ENCODE measurements around the gene CFAP97D2. TPM values are rescaled to one million over a fixed set of nuclear protein-coding genes. Genes with fewer than 3 reads are reported as not detected.

Gene CFAP97D2
- total and polyA plus RNA-seq, 2 donors (not counting 3 experiments of a cell fraction or from before 2014, with no cell fraction given), result not detected

DNA sequence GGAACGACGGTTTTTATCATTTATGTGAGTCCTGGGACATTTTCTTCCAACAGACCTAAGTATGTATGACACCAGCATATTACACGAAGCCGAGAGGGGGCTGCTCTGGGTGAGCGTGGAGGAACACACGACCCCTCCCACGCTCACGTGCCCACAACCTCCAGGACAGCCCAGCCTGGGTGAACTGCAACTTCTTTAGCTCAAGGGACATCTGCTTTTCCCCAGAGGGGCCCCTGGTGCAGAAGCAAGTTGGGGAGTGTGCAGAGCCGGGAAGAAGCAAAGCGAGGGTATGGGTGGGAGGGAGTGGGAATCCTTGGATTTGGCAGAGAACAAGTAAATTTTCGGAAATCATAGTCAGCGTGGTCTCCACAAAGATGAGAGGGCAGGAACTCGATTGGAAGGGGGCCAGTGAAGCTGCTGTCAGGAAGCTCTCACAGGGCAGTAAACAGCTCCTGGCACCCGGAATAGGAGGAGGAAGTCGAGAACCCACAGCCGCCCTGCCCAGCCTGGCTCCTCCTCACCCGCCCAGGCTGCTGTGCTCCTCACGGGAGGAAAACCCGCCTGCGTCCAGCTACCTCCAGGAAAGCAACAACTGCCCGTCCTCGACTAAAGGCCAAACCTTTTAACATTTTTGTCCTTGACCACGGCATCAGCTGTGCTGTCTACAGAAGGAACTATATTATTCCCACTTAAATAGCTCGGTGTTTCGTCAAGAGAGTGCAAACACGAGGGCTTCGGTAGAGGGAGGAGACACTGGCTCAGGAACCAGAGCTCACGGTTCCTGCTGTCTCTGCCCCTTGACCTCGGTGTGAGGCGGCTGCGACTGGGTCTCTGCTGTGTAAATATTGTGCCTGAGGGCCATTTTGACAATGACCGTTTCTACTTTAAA, 17.2 kb upstream of the CFAP97D2 start:
- TF ChIP-seq MYC (IDR thresholded peaks at IDR 0.05; ENCODE audit: low read depth, low read length) (no peak), POLR2AphosphoS5 (IDR thresholded peaks at IDR 0.05; ENCODE audit: insufficient read depth, low read depth, low read length) (peak; percentile 36)
- TF ChIP-seq, protein P1, sequence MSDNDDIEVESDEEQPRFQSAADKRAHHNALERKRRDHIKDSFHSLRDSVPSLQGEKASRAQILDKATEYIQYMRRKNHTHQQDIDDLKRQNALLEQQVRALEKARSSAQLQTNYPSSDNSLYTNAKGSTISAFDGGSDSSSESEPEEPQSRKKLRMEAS (IDR thresholded peaks at IDR 0.05; ENCODE audit: insufficient read depth, insufficient read length), result no peak
- DNase-seq (ENCODE audit: low read depth, low spot score), result peak; percentile 55
- no TSS peak for BruUV-seq (replicated peaks)
- Histone ChIP-seq H3K9ac (replicated peaks; ENCODE audit: extremely low read depth, insufficient read depth, low read length) (no peak overlapping the region), H2AFZ (ENCODE audit: low read depth, low read length) (peak overlapping the region; percentile 28), H3K27ac (ENCODE audit: insufficient read depth, low read depth, low read length) (peak overlapping the region; percentile 63), H3K9me3 (replicated peaks; ENCODE audit: control insufficient read depth, insufficient read depth, low read length) (no peaks in the 10 kb centered on the region), H3K27me3 (ENCODE audit: control insufficient read depth in 2 of 2, insufficient read depth in 2 of 2, low read length in 2 of 2) (peaks cover 4 to 9% of the 10 kb centered on the region in 2 experiments), H3K4me3 (replicated peaks in 1 of 3; ENCODE audit: insufficient read depth in 1 of 3, low read depth in 1 of 3, low read length in 3 of 3) (no peak overlapping the region), H3K79me2 (ENCODE audit: control insufficient read depth, insufficient read depth, low read length) (no peaks in the 10 kb centered on the region), H3K36me3 (ENCODE audit: control insufficient read depth in 2 of 2, extremely low read depth in 1 of 2, insufficient read depth in 2 of 2, low read length in 2 of 2) (no peaks in the 10 kb centered on the region), H3K4me1 (ENCODE audit: control insufficient read depth, extremely low read depth, insufficient read depth, low read length) (peaks cover 25% of the 10 kb centered on the region), H4K20me1 (replicated peaks; ENCODE audit: control insufficient read depth, extremely low read depth, insufficient read depth, low read length) (no peaks in the 10 kb centered on the region), H3K9me1 (replicated peaks; ENCODE audit: control insufficient read depth, extremely low read depth, insufficient read depth, low read length) (no peaks in the 10 kb centered on the region), H3K4me2 (ENCODE audit: insufficient read depth, low read length) (peak overlapping the region; percentile 18)
- peak; percentile 93 for FAIRE-seq
- CTCF ChIA-PET, result interaction anchor here (0.7 to 1.6 kb wide), 8 partner anchors 9 to 65 kb away, joined by 3 to 9 read pairs (median 4); no protein-coding TSS in a partner anchor
- dilution Hi-C loops (cut with MboI; ENCODE audit: extremely low pct_ligation_motif_present, low sequenced_read_pairs), result no loop called here
- intact Hi-C loops (cut with micrococcal nuclease), result loop anchor here (1.0 kb wide), 1 partner anchor 57 kb away; no protein-coding TSS in a partner anchor
- POLR2A ChIA-PET, result interaction anchor here (0.9 kb wide), 1 partner anchor 30 kb away, joined by 4 read pairs; the partner anchor contains the start of gene RASA3

DNA sequence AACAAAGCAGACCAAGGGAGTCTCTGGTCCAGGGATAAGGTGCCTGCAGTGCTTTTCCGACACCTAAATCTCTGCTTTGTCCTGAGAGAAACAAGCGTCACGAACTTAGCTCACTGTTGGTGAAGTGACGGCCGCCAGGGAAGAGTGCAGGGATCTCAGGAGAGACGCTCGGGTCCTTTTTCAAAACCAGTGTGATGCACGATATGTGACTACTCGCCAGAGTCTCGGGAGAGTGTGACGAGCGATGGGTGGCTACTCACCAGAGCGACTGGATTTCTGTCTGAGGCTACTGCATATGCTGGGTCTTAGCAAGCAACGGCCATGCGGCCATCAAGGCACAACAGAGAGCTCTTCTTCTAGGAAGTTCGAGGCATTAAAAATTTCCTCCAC, 16.5 kb upstream of the CFAP97D2 start:
- FAIRE-seq (no peak), DNase-seq (ENCODE audit: low read depth, low spot score) (no peak)
- no peak overlapping the region for H3K4me3 ChIP-seq (replicated peaks in 1 of 3; ENCODE audit: insufficient read depth in 1 of 3, low read depth in 1 of 3, low read length in 3 of 3)
- no peaks in the 10 kb centered on the region for H4K20me1 ChIP-seq (replicated peaks; ENCODE audit: control insufficient read depth, extremely low read depth, insufficient read depth, low read length)
- BruUV-seq (replicated peaks), result no TSS peak
- H3K9ac ChIP-seq (replicated peaks; ENCODE audit: extremely low read depth, insufficient read depth, low read length), result no peak overlapping the region
- no peaks in the 10 kb centered on the region for H3K9me1 ChIP-seq (replicated peaks; ENCODE audit: control insufficient read depth, extremely low read depth, insufficient read depth, low read length)
- intact Hi-C loops (cut with micrococcal nuclease), result loop anchor here (1.0 kb wide), 1 partner anchor 57 kb away; no protein-coding TSS in a partner anchor
- no peaks in the 10 kb centered on the region for H3K36me3 ChIP-seq (ENCODE audit: control insufficient read depth in 2 of 2, extremely low read depth in 1 of 2, insufficient read depth in 2 of 2, low read length in 2 of 2)
- TF ChIP-seq FOS (IDR thresholded peaks at IDR 0.05; ENCODE audit: borderline replicate concordance, insufficient read depth, low read length) (no peak), POLR2A (IDR thresholded peaks at IDR 0.05; ENCODE audit: low read depth, low read length) (no peak), EZH2 (IDR thresholded peaks at IDR 0.05; ENCODE audit: borderline replicate concordance, low read depth, low read length, severe bottlenecking) (no peak), MYC (IDR thresholded peaks at IDR 0.05; ENCODE audit: low read depth, low read length) (no peak), POLR2AphosphoS5 (IDR thresholded peaks at IDR 0.05; ENCODE audit: insufficient read depth, low read depth, low read length) (no peak), GATA2 (IDR thresholded peaks at IDR 0.05; ENCODE audit: insufficient read depth, insufficient read length, low read depth, low read length) (no peak), JUN (IDR thresholded peaks at IDR 0.05; ENCODE audit: borderline replicate concordance, insufficient read depth, insufficient read length, low read depth) (no peak)
- TF ChIP-seq, protein P1 (IDR thresholded peaks at IDR 0.05; ENCODE audit: insufficient read depth, insufficient read length), result no peak
- TF ChIP-seq, protein P2, sequence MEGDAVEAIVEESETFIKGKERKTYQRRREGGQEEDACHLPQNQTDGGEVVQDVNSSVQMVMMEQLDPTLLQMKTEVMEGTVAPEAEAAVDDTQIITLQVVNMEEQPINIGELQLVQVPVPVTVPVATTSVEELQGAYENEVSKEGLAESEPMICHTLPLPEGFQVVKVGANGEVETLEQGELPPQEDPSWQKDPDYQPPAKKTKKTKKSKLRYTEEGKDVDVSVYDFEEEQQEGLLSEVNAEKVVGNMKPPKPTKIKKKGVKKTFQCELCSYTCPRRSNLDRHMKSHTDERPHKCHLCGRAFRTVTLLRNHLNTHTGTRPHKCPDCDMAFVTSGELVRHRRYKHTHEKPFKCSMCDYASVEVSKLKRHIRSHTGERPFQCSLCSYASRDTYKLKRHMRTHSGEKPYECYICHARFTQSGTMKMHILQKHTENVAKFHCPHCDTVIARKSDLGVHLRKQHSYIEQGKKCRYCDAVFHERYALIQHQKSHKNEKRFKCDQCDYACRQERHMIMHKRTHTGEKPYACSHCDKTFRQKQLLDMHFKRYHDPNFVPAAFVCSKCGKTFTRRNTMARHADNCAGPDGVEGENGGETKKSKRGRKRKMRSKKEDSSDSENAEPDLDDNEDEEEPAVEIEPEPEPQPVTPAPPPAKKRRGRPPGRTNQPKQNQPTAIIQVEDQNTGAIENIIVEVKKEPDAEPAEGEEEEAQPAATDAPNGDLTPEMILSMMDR (IDR thresholded peaks at IDR 0.05; ENCODE audit: extremely low read depth in 1 of 2, insufficient read depth in 1 of 2, low read depth in 1 of 2, low read length in 2 of 2), result no peak
- peak overlapping the region; percentile 18 for H3K4me2 ChIP-seq (ENCODE audit: insufficient read depth, low read length)
- ChIA-PET POLR2A (no interaction called here), CTCF (interaction anchor here (1.1 to 1.6 kb wide), 6 partner anchors 13 to 64 kb away, joined by 3 to 9 read pairs (median 4); no protein-coding TSS in a partner anchor)
- H3K4me1 ChIP-seq (ENCODE audit: control insufficient read depth, extremely low read depth, insufficient read depth, low read length), result peaks cover 25% of the 10 kb centered on the region
- H3K79me2 ChIP-seq (ENCODE audit: control insufficient read depth, insufficient read depth, low read length), result no peaks in the 10 kb centered on the region
- no peak overlapping the region for H3K27ac ChIP-seq (ENCODE audit: insufficient read depth, low read depth, low read length)
- no peaks in the 10 kb centered on the region for H3K9me3 ChIP-seq (replicated peaks; ENCODE audit: control insufficient read depth, insufficient read depth, low read length)
- dilution Hi-C loops (cut with MboI; ENCODE audit: extremely low pct_ligation_motif_present, low sequenced_read_pairs), result no loop called here
- H2AFZ ChIP-seq (ENCODE audit: low read depth, low read length), result peak overlapping the region; percentile 28
- peaks cover 4 to 9% of the 10 kb centered on the region in 2 experiments for H3K27me3 ChIP-seq (ENCODE audit: control insufficient read depth in 2 of 2, insufficient read depth in 2 of 2, low read length in 2 of 2)

All from endothelial cell of umbilical vein (primary cell).